Pulmonary artery endothelial cell (primary cell): ENCODE measurements around the gene NVL. TPM values are rescaled to one million over a fixed set of nuclear protein-coding genes. Genes with fewer than 3 reads are reported as not detected.
"Not testable (repeated sequence)": the region's sequence is repeated elsewhere in the genome, so short reads cannot be mapped to it uniquely, and the experiment has no call there.

Experiments used
- DNase-seq: peaks from one replicate; pipeline ENCODE4 v3.0.0-alpha.2; 2011; ENCODE audit warnings: low read depth, low spot score
- total RNA-seq: library from RNA; depleted of rRNA; stranded (reverse); fragments of >200 nt; gene quantifications from 2 replicates; pipeline ENCODE4 v1.2.3, GENCODE V29; 2014

The NVL gene
- total RNA-seq, result 27.0 and 34.0 TPM in 2 replicates

DNA sequence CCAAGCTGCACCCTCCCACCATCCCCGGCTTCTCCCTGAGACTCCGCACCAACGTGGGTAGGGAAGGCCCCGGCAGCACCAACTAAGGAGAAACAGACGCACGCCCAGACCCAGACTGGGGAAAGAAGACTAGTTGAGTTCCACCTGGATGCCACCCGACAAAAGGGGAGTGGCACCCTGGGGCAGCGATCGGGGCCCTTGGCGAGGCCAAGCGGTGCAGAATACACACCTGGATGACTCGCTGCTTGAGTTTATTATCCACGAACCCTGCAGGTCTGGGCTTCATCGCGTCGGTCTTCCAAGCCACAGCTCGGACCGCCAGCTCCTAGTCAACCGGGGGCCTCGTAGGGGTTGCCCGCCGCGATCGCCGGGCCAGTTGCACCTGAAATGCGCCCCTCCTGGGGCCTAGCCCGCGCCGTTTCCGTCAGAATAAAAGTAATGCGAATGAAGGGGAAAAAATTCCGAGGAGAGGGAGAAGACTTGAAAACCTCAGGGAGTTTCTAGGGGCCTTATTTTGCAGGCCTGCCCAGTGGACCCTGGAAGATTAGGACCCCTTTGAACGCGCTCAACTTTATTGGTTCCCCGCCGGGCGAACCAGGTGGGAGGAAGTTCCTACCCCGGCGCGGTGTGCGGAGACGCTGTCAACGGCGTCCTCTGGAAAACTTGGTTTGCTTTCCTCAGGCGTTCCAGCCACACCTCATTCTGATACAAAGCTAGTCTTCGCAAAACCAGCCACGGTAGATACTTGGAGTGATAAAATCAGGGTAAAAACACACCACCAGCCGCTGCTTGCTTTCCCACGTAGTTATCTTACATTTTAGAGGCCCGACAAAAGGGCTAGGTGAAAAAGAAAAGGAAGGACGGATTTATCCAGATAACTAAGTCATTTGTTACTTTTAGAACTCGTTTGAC is at the start of gene NVL:
Gene NVL (minus strand): TSS at position 331 of the 912 bp plus-strand sequence. CDS start 45 bp downstream, at position 286.
- DNase-seq, result peak; percentile 60

DNA sequence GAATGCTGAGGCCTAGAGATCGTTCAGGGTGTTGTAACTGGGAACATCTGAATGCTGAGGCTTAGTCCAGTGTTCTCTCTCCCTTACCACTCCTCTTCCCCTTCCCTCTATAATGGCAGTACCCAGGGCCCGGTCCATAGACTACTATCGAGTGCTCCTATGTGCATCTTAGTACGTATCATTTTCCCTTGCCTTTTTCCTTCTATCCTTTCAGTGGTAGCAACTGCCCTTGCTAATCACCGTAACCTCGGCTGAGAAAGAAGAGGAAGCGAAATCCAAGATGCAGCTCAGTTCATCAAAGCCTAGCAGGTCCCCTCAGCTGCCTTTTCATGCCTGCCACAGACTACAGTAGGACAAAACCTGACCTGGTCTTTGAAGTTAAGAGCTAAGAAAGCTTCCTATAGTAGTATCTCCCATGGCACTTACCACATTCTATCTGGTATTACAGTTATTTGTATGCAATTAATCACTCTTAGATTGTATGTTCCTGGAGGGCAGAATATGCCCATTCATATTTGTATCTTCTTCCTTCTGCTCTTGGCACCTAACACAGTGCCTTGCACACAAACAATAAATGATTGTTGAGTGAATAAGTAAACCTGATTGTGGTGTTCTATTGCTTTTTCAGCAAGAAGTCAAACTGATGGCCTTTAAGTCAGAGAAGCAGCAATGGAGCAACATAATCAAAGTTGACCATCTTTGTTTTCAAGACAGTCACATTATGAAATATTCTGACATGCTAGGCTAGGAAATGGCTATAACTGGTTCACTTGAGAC is 49.1 kb upstream of the NVL start:
- no peak for DNase-seq

GRCh38 chr1:224377676-224378006 is 47.7 kb upstream of the NVL start:
- DNase-seq, result no peak

DNA sequence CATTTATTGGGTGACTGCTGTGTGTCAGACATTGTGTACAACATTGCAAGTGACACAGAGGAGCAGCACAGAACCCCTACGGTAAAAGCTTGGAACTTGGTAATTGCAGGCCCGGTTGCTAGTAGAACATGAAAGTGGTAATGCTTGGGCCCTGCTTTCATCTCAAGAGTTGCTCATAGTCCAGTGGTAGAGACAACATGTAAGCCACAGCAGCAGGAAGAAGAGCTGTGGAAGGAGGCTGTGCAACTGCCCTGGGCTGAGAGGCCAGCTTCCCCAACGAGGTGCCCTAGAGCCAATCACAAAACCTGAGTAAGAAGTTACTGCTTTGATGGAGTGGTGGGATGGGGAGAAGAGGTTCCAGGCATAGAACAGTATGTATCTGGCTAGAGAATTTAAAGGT is 45.1 kb upstream of the NVL start:
- no peak for DNase-seq

DNA sequence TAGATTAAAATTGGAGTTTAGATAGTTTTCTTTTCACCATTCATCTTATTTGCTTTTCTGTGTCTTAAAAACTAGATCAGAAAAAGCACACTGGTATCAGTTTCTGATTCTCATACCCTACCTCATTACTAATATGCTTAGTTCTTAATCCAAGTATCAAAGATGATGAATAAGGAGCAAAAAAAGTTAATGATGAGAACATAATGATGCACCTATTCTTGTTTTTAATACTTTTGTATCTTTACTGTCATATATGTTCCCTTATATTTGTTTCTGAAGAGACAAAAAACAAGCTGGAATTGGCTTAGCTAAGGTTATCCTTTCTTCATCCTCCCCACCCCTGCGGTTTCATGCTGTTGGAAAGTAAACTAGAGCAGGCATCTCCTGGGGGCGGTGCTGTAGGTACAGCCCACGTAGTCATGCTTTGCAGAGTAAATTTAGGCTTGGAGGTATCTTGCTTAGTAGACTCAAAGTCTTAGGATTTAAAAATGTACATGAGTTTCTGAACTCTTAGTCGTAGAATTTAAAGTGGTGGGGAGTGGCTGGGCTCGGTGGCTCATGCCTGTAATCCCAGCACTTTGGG is 43.1 kb upstream of the NVL start:
- DNase-seq, result no peak

GRCh38 chr1:224368409-224368808 is 38.4 kb upstream of the NVL start:
- no peak for DNase-seq

DNA sequence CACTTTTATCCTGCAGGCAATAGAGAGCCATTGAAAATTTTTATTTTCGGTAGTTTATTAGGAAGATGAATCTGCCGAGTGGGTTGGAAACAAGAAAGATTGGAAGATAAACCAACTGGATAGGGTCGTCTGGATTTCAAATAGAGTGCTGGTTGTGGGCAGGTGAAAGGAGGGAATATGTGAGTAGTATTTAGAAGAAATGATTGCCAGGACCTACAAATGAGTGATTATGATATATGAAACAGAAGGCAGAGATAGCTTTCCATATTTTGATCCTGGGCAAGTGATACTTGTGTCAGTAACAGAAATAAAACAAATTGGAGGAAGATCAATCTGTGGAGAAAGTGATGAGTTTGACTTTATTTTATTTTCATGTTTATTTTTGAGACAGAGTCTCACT is 29.2 kb upstream of the NVL start:
- no peak for DNase-seq

GRCh38 chr1:224358237-224358636 is 28.3 kb upstream of the NVL start:
- DNase-seq, result no peak

DNA sequence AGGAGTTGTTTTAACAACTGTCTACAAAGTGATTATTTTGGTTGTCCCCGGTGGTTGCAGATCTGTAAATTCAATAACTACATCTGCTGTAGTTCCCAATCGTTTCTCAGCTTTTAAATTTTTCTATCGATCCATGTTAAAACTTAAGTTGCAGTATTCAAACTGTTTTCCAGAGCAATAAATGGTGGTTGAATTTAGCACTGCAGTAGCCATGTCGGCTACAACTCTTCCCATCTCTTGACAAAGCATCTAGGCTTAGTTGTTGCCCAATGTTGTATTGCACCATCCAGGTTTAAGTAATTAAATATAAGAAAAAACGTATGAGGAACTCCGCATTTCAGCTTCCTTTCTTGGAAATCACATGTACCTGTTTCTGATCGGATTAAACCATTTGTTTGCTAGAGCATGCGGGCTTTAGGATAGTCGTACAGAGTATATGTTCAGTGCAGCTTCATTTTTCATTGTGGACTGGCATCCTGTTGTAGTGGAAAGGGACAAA is 27.7 kb upstream of the NVL start:
- no peak for DNase-seq

GRCh38 chr1:224356685-224357625 is 27.0 kb upstream of the NVL start, which contains the start of gene CNIH4:
TSS of gene CNIH4 (plus strand) at chr1:224356879. CDS start at chr1:224356925, 46 bp downstream.
- DNase-seq, result peak; percentile 87

- no peak for DNase-seq
Observed at GRCh38 chr1:224353975-224354925, 24.3 kb upstream of the NVL start.

DNA sequence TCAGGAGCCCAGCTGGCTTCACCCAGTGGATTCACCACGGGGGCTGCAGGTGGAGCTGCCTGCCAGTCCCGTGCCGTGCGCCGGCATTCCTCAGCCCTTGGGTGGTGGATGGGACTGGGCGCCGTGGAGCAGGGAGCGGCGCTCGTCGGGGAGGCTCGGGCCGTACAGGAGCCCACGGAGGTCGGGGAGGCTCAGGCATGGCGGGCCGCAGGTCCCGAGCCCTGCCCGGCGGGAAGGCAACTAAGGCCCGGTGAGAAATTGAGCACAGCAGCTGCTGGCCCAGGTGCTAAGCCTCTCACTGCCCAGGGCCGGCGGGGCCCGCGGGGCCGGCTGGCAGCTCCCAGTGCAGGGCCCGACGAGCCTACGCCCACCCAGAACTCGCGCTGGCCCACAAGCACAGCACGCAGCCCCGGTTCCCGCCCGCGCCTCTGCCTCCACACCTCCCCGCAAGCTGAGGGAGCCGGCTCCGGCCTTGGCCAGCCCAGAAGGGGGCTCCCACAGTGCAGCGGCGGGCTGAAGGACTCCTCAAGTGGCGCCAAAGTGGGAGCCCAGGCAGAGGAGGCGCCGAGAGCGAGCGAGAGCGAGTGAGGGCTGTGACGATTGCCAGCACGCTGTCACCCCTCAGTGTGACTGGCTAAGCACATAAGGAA is 22.6 kb upstream of the NVL start:
- not testable (repeated sequence) for DNase-seq

GRCh38 chr1:224349716-224350115 is 19.7 kb upstream of the NVL start:
- DNase-seq, result not testable (repeated sequence)

- no peak for DNase-seq
Observed at GRCh38 chr1:224348137-224348536, 18.2 kb upstream of the NVL start.

GRCh38 chr1:224343679-224344078 is 13.7 kb upstream of the NVL start:
- no peak for DNase-seq

DNA sequence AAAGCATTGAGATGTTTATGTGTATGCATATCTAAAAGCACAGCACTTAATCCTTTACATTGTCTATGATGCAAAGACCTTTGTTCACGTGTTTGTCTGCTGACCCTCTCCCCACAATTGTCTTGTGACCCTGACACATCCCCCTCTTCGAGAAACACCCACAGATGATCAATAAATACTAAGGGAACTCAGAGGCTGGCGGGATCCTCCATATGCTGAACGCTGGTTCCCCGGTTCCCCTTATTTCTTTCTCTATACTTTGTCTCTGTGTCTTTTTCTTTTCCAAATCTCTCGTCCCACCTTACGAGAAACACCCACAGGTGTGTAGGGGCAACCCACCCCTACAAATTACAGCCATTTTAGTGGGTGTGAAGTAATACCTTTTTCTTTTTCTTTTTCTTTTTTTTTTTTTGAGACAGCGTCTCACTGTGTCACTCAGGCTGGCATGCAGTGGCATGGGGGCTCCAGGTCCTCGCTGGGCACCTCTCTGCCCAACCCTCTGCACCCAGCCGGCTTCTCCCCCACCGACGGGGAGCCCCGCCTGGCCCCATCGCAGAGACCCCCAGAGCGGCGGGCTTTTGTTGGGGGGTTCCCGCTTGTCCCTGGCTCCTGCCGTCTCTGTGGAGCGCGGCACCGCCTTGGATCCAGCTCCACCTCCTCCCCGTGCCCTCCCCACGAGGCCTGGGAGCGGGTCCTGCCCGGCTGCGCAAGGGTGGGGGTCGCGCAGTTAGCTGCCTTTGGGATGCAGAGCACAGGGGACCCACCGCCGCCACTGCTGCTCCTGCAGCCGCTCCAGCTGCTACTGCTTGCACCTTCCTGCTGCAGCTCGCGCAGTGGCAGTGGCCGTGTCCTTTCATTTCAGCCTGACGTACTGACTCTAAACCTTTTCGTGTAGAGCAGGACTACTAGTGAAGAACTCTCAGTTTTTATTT is 10.7 kb upstream of the NVL start:
- DNase-seq, result not testable (repeated sequence)

DNA sequence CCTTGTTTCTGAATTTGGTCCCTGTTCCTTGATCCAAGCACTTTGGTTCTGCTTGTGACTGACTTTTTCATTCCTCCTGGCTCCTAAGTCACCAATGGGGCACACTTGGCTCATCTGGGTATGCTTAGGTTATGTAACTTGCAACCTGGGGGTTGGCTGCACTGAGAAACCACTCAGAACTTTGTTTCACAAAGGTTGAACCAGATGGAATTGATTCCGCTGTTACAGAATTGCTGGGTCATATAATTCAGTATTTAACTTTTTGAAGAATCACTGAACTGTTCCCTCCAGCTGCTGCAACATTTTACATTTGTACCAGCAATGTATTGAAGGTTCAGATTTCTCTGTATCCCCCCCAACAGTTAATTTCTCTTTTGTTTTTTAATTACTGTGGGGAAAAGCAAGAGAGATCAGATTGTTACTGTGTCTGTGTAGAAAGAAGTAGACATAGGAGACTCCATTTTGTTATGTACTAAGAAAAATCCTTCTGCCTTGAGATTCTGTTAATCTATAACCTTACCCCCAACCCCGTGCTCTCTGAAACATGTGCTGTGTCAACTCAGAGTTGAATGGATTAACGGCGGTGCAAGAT is 9.6 kb upstream of the NVL start:
- no peak for DNase-seq
